ENCODE measurements around the gene CHEK2.
"Not testable (repeated sequence)": the region's sequence is repeated elsewhere in the genome, so short reads cannot be mapped to it uniquely, and the experiment has no call there.

Gene CHEK2

GRCh38 chr22:28741785-28742561 is at the start of gene CHEK2, which contains the start of gene HSCB:
Gene CHEK2, minus strand, starts transcription at chr22:28741820. Its CDS starts 7,099 bp downstream, at chr22:28734721.
Gene HSCB, plus strand, starts transcription at chr22:28742039. Its CDS starts 57 bp downstream, at chr22:28742096.
- DNase-seq: peak; percentile 95

DNA sequence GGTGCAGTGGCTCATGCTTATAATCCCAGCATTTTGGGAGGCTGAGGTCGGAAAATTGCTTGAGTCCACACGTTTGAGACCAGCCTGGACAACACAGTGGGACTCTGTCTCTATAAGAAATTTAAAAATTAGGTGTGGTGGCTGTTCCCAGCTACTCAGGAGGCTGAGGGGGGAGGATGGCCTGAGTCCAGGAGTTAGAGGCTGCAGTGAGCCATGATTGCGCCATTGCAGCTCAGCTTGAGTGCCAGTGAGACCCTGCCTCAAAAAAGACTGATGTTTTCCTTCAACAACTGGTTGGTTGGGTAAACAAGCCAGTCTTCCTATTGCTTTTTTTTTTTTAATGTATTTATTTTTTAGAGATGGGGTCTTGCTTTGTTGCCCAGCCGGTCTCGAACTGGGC is 49.5 kb upstream of the CHEK2 start:
- DNase-seq: no peak

GRCh38 chr22:28788601-28789000 is 47.0 kb upstream of the CHEK2 start:
- no peak for DNase-seq

DNA sequence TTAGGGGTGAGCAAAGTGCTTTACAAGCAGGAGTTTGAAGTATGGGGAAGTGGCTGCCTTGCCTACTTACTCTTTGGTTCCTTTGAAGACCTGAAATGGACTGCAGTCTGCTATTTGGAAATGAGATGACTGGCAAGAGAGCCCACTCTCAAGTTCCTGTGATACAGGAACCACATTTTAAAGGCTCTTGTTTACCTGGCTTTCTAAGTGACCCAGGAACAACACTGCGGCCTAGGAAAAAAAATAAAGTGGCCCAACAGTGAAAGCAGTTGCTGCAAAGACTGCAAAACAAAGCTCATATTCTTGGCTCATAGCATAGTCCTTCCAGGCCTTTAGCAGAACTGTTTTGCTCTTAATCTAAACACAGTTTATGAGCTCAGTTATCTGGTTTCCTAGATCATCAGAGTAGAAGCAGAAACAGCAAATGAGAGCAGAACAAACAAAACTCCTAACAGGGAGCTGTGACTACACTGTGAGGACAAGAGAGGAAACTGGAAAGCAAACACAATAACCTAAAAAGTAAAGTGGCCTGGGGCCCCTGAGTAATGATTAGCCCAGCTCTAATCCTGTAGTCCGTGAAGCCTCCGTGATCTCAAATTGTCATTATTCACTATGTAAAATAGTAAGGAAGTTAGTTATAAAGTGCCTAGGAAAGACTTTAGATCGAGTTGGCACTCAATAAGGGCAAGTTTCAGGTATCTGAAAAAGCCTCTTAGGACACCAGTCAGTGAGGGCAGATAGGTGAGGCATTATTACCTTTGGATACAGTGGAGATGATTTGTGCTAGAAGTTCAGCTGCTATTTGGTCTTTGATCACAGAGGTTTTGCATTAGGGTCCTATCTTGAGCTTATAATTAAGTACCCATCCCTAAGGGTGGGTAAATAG is 42.4 kb upstream of the CHEK2 start:
- no peak for DNase-seq

GRCh38 chr22:28780296-28780695 is 38.7 kb upstream of the CHEK2 start:
- DNase-seq: no peak

GRCh38 chr22:28779833-28780232 is 38.2 kb upstream of the CHEK2 start:
- no peak for DNase-seq

DNA sequence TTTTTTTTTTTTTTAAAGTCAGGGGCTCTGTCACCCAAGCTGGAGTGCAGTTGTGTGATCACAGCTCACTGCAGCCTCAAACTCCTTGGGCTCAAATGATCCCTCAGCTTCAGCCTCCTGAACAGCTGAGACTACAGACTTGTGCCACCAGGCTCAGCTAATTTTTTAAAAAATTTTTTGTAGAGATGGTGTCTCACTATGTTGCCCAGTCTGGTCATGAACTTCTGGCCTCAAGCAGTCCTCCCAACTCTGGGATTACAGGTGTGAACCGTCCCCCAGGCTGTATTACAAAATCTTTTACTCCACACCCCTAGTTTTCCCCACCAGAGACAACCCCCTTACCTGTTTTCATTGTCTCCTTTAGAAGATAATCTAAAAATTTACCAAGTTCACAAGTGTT is 32.8 kb upstream of the CHEK2 start:
- no peak for DNase-seq

DNA sequence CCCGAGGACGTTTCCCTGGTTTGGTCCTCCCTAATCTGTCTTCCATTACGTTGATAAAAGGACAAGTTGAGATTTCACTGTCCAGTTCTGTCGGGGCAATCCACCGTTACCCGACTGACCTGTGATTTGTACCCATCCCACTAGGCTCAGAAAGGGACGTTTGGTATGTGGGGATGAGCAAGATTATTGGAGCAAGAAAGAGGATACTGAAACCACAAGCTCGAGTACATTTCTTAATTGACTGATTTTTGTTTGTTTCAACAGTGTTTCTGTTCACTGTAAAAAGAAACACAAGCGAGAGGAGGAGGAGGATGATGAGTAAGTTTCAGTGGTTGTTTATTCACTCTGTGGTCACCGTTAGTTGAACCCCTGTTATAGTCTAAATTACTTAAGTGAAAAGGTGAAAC is 31.8 kb upstream of the CHEK2 start:
- no peak for DNase-seq

- DNase-seq: peak; percentile 91
Observed at GRCh38 chr22:28772633-28773460, 31.2 kb upstream of the CHEK2 start, which contains the start of gene CCDC117. Gene CCDC117, plus strand, starts transcription at chr22:28772695. Its CDS starts 155 bp downstream, at chr22:28772850.

GRCh38 chr22:28771195-28771791 is 29.7 kb upstream of the CHEK2 start:
- DNase-seq: no peak

GRCh38 chr22:28769394-28770085 is 27.9 kb upstream of the CHEK2 start:
- no peak for DNase-seq

DNA sequence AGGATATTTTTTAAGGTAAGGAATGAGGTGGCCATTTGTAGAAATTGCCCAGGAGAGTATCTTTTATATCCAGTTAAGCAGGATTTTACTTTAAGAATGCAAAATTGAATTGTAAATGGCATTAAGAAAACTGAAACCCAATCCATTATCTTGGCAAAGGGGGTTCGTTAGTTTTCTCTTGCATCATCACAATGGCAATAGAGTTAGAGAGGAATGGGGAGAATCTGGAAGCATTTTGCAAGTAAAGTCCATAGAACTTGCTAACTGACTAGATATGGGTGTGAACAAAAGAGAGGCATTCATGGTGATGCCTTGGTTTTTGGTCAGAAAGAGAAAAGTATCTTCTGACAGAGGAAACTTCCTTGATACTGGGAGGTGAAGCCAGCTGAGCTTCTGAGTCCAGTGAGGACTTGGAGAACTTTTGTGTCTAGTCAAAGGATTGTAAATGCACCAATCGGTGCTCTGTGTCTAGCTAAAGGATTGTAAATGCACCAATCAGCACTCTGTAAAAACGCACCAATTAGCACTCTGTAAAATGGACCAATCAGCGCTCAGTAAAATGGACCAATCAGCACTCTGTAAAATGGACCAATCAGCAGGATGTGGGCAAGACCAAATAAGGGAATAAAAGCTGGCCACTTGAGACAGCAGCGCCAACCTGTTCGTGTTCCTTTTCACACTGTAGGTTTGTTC is 27.2 kb upstream of the CHEK2 start:
- no peak for DNase-seq

DNA sequence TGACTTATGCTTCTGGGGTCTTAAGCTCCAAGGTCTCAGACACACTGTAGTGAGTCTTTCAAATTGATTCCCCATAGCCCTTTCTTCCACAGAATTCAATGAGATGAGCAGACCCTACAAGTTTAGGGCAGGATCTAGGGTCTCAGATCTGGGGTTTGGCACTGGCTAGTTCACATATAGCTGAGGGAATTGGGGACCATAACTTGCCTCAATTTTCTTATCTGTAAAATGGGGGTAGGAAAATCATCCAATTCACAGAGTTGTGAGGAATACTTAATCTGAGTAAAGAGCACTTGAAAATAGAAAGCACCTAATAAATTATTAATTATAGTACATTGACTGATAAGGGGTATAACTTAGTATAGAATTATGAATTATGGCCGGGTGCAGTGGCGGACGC is 25.0 kb upstream of the CHEK2 start:
- DNase-seq: no peak

DNA sequence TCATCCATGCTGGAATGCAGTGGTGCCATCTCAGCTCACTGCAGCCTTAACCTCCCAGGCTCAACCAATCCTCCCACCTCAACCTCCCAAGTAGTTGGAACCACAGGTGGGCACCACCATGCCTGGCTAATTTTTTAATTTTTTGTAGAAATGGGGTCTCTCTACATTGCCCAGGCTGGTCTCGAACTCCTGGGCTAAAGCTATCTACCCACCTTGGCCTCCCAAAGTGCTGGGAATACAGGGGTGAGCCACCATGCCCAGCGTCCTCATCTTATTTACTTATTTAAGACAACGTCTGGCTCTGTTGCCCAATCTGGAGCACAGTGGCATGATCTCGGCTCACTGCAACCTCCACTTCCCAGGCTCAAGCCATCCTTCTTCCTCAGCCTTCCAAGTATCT is 20.4 kb upstream of the CHEK2 start:
- not testable (repeated sequence) for DNase-seq

DNA sequence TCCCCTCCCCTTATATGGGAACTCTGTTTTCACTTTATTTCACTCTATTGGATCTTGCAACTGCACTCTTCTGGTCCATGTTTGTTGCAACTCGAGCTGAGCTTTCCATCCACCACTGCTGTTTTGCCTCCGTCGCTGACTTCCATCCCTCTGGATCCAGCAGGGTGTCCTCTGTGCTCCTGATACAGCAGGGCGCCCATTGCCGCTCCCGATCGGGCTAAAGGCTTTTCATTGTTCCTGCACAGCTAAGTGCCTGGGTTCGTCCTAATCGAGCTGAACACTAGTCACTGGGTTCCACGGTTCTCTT is 19.8 kb upstream of the CHEK2 start:
- no peak for DNase-seq

- no peak for DNase-seq
Observed at GRCh38 chr22:28759861-28760560, 18.4 kb upstream of the CHEK2 start.

DNA sequence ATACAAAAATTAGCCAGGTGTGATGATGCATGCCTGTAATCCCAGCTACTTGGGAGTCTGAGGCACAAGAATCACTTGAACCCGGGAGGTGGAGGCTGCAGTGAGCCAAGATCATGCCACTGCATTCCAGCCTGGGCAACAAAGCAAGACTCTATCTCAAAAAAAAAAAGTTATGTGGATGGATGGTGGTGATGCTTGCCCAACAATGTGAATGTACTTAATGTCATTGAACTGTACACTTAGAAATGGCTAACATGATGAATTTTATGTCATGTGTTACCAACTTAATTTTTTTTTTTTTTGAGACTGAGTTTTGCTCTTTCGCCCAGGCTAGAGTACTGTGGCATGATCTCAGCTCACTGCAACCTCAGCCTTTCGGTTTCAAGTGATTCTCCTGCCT is 12.9 kb upstream of the CHEK2 start:
- DNase-seq: not testable (repeated sequence)

DNA sequence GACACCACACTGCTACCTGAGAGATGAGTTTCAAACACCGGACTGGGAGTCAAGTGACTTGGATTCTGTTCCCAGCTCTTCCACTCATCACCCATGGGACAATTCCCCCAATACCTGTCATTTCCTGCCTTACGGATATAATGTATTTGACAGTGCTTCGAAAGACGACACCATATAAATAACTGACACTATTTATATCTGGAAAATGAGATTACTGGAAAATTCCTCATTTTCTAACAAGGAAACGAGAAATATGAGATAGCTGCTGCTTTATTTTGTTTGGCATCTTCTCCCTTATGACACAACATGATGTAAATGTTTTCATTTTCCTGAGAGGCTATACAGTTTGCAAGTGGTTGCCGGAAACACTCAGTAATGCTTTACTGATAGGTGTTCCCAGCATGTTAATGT is 8.9 kb upstream of the CHEK2 start:
- DNase-seq: no peak

DNA sequence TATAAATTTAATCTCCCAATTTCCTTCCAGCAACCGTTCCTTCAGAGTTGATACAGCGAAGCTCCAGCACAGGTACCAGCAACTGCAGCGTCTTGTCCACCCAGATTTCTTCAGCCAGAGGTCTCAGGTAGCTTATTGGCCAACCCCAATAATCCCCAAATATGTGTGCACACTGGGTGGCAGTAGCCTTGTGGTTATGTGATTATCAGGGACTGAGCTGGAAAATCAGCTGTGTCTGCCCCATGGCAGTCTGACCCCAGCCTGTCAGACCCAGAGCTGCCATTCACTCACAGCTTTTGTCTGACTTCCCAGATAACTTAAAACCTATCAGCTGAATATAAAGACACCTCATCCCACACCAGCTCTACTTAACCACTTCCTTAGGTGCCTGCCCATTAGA is 2.2 kb upstream of the CHEK2 start:
- no peak for DNase-seq

- no peak for DNase-seq
Observed at GRCh38 chr22:28742562-28742962, 942 bp upstream of the CHEK2 start.
